ENCODE results near the gene RALGPS1. TPM values are rescaled to one million over a fixed set of nuclear protein-coding genes. Genes with fewer than 3 reads are reported as not detected.

RALGPS1 gene
- polyA plus RNA-seq, 2 donors, result 3.8 to 6.4 TPM

DNA sequence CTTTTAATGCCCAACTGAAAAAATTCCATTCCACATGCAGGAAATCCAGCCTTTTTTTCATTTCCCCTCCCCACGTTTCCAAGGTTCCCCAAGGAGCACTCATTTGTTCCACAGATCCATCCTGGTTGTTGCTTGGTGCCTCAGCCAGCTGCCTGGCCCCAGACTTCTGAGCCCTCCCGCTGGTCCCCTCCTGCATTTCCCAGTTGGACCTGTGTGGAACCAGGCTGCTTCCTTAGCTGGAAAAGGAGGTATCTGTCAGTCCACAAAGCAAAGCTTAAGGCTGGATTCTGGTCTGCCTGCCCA, 163.0 kb downstream of the RALGPS1 start:
- Histone ChIP-seq H3K9me3 (ENCODE audit: control insufficient read depth in 2 of 2, insufficient read depth in 1 of 2, low read depth in 1 of 2, low read length in 1 of 2) (no peaks in the 10 kb centered on the region), H3K27ac (ENCODE audit: low read depth in 2 of 2, low read length in 1 of 2) (no peak overlapping the region), H3K27me3 (ENCODE audit: control insufficient read depth in 1 of 2, insufficient read depth in 2 of 2, low read length in 2 of 2) (no peaks in the 10 kb centered on the region), H3K4me1 (ENCODE audit: control insufficient read depth in 2 of 2, insufficient read depth in 2 of 2, low read length in 1 of 2) (peaks cover 0 to 6% of the 10 kb centered on the region in 2 donors), H3K36me3 (ENCODE audit: control insufficient read depth in 2 of 2, insufficient read depth in 2 of 2, low read length in 1 of 2) (no peaks in the 10 kb centered on the region), H3K4me3 (ENCODE audit: low read depth in 1 of 2, low read length in 2 of 2) (no peak overlapping the region)
- 71 to 84% methylated on average over 2 of the region's 2 CpGs for WGBS, 2 donors

- H3K4me3 ChIP-seq (ENCODE audit: low read depth in 1 of 2, low read length in 2 of 2), result no peak overlapping the region
Observed at GRCh38 chr9:127078336-127078735, 163.8 kb downstream of the RALGPS1 start.

DNA sequence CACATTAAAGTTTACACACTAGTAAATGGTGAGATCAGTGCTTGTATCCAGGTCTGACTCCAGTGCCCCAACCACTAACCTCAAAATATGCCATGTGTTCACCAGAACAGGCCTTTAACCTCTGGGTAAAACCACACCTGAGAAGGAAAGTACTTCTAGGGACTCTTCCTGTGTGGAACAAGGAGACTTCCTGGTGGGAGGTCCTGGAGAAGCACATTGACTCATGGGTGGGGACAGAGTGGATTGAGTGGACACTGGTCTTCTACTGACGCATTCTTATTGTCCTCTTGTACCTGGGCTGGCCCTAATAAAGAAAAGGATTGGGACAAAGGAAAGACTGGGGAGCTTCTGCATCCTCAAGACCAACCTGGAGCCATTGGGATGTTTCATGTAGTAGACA, 164.4 kb downstream of the RALGPS1 start:
- Histone ChIP-seq H3K9me3 (ENCODE audit: control insufficient read depth in 2 of 2, insufficient read depth in 1 of 2, low read depth in 1 of 2, low read length in 1 of 2) (no peaks in the 10 kb centered on the region), H3K27ac (ENCODE audit: low read depth in 2 of 2, low read length in 1 of 2) (no peak overlapping the region), H3K4me1 (ENCODE audit: control insufficient read depth in 2 of 2, insufficient read depth in 2 of 2, low read length in 1 of 2) (peaks cover 0 to 8% of the 10 kb centered on the region in 2 donors), H3K27me3 (ENCODE audit: control insufficient read depth in 1 of 2, insufficient read depth in 2 of 2, low read length in 2 of 2) (no peaks in the 10 kb centered on the region), H3K4me3 (ENCODE audit: low read depth in 1 of 2, low read length in 2 of 2) (no peak overlapping the region), H3K36me3 (ENCODE audit: control insufficient read depth in 2 of 2, insufficient read depth in 2 of 2, low read length in 1 of 2) (no peaks in the 10 kb centered on the region)
- 93 to 100% methylated on average over 1 of the region's 1 CpG for WGBS, 2 donors

More at GRCh38 chr9:127078336-127078735, 163.8 kb downstream of the RALGPS1 start:
- no peak overlapping the region for H3K27ac ChIP-seq (ENCODE audit: low read depth in 2 of 2, low read length in 1 of 2)
- no peaks in the 10 kb centered on the region for H3K9me3 ChIP-seq (ENCODE audit: control insufficient read depth in 2 of 2, insufficient read depth in 1 of 2, low read depth in 1 of 2, low read length in 1 of 2)
- H3K4me1 ChIP-seq (ENCODE audit: control insufficient read depth in 2 of 2, insufficient read depth in 2 of 2, low read length in 1 of 2), result peaks cover 0 to 7% of the 10 kb centered on the region in 2 donors
- 92 to 93% methylated on average over 6 of the region's 6 CpGs for WGBS, 2 donors
- no peaks in the 10 kb centered on the region for H3K36me3 ChIP-seq (ENCODE audit: control insufficient read depth in 2 of 2, insufficient read depth in 2 of 2, low read length in 1 of 2)
- H3K27me3 ChIP-seq (ENCODE audit: control insufficient read depth in 1 of 2, insufficient read depth in 2 of 2, low read length in 2 of 2), result no peaks in the 10 kb centered on the region

DNA sequence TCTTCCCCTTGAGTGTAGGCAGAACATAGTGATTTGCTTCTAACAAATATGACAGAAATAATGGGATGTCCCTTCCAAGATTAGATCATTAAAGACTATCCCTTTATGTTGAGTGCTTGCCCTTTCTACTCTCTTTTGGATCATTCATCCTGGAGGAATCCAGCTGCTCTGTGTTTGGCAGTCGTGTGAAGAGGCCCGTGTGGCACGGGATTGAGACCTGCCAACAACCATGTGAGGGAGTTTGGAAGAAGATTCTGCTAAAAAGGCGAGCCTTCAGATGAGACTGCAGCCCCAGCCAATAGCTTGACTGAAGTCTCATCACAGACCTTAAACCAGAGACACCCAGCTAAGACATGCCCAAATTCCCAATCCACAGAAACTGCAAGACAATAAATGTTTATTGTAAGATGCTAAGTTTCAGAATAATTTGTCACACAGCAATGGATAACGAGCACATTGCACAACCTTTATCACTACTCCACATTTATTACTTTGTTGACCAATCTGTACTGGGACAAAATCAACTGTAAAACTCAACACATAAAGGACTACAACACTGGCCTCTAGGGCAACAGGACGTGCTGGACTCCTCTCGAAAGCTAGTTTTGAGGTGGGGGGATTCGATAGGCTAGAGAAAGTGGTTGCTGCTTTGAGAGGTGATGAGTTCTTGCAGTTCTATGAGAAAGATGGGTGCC, 165.0 kb downstream of the RALGPS1 start:
- Histone ChIP-seq H3K27ac (ENCODE audit: low read depth in 2 of 2, low read length in 1 of 2) (no peak overlapping the region), H3K27me3 (ENCODE audit: control insufficient read depth in 1 of 2, insufficient read depth in 2 of 2, low read length in 2 of 2) (no peaks in the 10 kb centered on the region), H3K36me3 (ENCODE audit: control insufficient read depth in 2 of 2, insufficient read depth in 2 of 2, low read length in 1 of 2) (no peaks in the 10 kb centered on the region), H3K9me3 (ENCODE audit: control insufficient read depth in 2 of 2, insufficient read depth in 1 of 2, low read depth in 1 of 2, low read length in 1 of 2) (no peaks in the 10 kb centered on the region), H3K4me1 (ENCODE audit: control insufficient read depth in 2 of 2, insufficient read depth in 2 of 2, low read length in 1 of 2) (peaks cover 0 to 5% of the 10 kb centered on the region in 2 donors), H3K4me3 (ENCODE audit: low read depth in 1 of 2, low read length in 2 of 2) (no peak overlapping the region)
- 92 to 94% methylated on average over 8 of the region's 8 CpGs for WGBS, 2 donors

- H3K27me3 ChIP-seq (ENCODE audit: control insufficient read depth in 1 of 2, insufficient read depth in 2 of 2, low read length in 2 of 2), result no peaks in the 10 kb centered on the region
- no peaks in the 10 kb centered on the region for H3K9me3 ChIP-seq (ENCODE audit: control insufficient read depth in 2 of 2, insufficient read depth in 1 of 2, low read depth in 1 of 2, low read length in 1 of 2)
- WGBS, 2 donors, result 91 to 93% methylated on average over 8 of the region's 8 CpGs
- peaks cover 0 to 2% of the 10 kb centered on the region in 2 donors for H3K4me1 ChIP-seq (ENCODE audit: control insufficient read depth in 2 of 2, insufficient read depth in 2 of 2, low read length in 1 of 2)
- no peak overlapping the region for H3K4me3 ChIP-seq (ENCODE audit: low read depth in 1 of 2, low read length in 2 of 2)
- no peaks in the 10 kb centered on the region for H3K36me3 ChIP-seq (ENCODE audit: control insufficient read depth in 2 of 2, insufficient read depth in 2 of 2, low read length in 1 of 2)
- H3K27ac ChIP-seq (ENCODE audit: low read depth in 2 of 2, low read length in 1 of 2), result no peak overlapping the region
Observed at GRCh38 chr9:127081250-127082185, 166.9 kb downstream of the RALGPS1 start.

- Histone ChIP-seq H3K27ac (ENCODE audit: low read depth in 2 of 2, low read length in 1 of 2) (no peak overlapping the region), H3K4me3 (ENCODE audit: low read depth in 1 of 2, low read length in 2 of 2) (no peak overlapping the region), H3K36me3 (ENCODE audit: control insufficient read depth in 2 of 2, insufficient read depth in 2 of 2, low read length in 1 of 2) (no peaks in the 10 kb centered on the region), H3K9me3 (ENCODE audit: control insufficient read depth in 2 of 2, insufficient read depth in 1 of 2, low read depth in 1 of 2, low read length in 1 of 2) (peaks cover 0 to 2% of the 10 kb centered on the region in 2 donors), H3K4me1 (ENCODE audit: control insufficient read depth in 2 of 2, insufficient read depth in 2 of 2, low read length in 1 of 2) (peaks cover 0 to 2% of the 10 kb centered on the region in 2 donors), H3K27me3 (ENCODE audit: control insufficient read depth in 1 of 2, insufficient read depth in 2 of 2, low read length in 2 of 2) (no peaks in the 10 kb centered on the region)
- WGBS, 2 donors, result 86 to 88% methylated on average over 5 of the region's 5 CpGs
Observed at GRCh38 chr9:127083138-127083980, 168.8 kb downstream of the RALGPS1 start.

- H3K4me1 ChIP-seq (ENCODE audit: control insufficient read depth in 2 of 2, insufficient read depth in 2 of 2, low read length in 1 of 2), result peaks cover 2% of the 10 kb centered on the region in 2 donors
- H3K4me3 ChIP-seq (ENCODE audit: low read depth in 1 of 2, low read length in 2 of 2), result no peak overlapping the region
- peaks cover 0 to 2% of the 10 kb centered on the region in 2 donors for H3K9me3 ChIP-seq (ENCODE audit: control insufficient read depth in 2 of 2, insufficient read depth in 1 of 2, low read depth in 1 of 2, low read length in 1 of 2)
- 91 to 94% methylated on average over 12 of the region's 12 CpGs for WGBS, 2 donors
- H3K27ac ChIP-seq (ENCODE audit: low read depth in 2 of 2, low read length in 1 of 2), result no peak overlapping the region
- H3K36me3 ChIP-seq (ENCODE audit: control insufficient read depth in 2 of 2, insufficient read depth in 2 of 2, low read length in 1 of 2), result no peaks in the 10 kb centered on the region
- H3K27me3 ChIP-seq (ENCODE audit: control insufficient read depth in 1 of 2, insufficient read depth in 2 of 2, low read length in 2 of 2), result no peaks in the 10 kb centered on the region
Observed at GRCh38 chr9:127084076-127085039, 169.8 kb downstream of the RALGPS1 start.

DNA sequence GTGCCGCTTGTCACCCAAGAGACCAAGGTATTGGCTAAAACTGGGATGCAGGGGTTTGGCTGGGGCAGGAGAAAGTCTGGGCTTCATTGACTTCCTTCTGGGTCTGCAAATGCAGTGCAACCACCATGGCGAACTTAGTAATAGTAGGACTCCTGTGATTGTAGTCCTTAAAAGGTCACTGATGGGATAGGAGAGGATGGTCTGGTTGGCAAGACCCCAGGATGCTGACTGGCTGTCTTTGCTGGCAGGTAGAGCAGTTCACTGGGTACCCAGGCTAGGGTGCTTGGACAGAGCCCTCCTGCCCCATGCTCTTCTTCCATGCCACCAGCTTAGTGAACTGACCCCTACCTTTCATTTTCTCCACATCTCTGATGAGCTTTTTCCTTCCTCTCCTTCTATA, 170.6 kb downstream of the RALGPS1 start:
- peaks cover 0 to 2% of the 10 kb centered on the region in 2 donors for H3K9me3 ChIP-seq (ENCODE audit: control insufficient read depth in 2 of 2, insufficient read depth in 1 of 2, low read depth in 1 of 2, low read length in 1 of 2)
- no peaks in the 10 kb centered on the region for H3K27me3 ChIP-seq (ENCODE audit: control insufficient read depth in 1 of 2, insufficient read depth in 2 of 2, low read length in 2 of 2)
- H3K27ac ChIP-seq (ENCODE audit: low read depth in 2 of 2, low read length in 1 of 2), result no peak overlapping the region
- H3K36me3 ChIP-seq (ENCODE audit: control insufficient read depth in 2 of 2, insufficient read depth in 2 of 2, low read length in 1 of 2), result no peaks in the 10 kb centered on the region
- 92 to 95% methylated on average over 2 of the region's 2 CpGs for WGBS, 2 donors
- H3K4me3 ChIP-seq (ENCODE audit: low read depth in 1 of 2, low read length in 2 of 2), result no peak overlapping the region
- H3K4me1 ChIP-seq (ENCODE audit: control insufficient read depth in 2 of 2, insufficient read depth in 2 of 2, low read length in 1 of 2), result peaks cover 2 to 8% of the 10 kb centered on the region in 2 donors
